Testis (tissue), 2 donors: ENCODE data around the gene HIP1.

Experiments used
- POLR2A ChIP-seq: fragments of 450-650 bp; IDR thresholded peaks from one replicate; pipeline ENCODE4 v1.6.1; 2017; ENCODE audit warnings: antibody characterized with exemption, mild to moderate bottlenecking, moderate library complexity
- TF ChIP-seq, protein P1 (sequence below), 3 experiments: fragments of 450-650 bp in 2 of 3; fragments of 200-600 bp in 1 of 3; sonication (generic) in 1 of 3; IDR thresholded peaks; one replicate each; pipeline ENCODE4 v1.5.1; 2016 to 2019; ENCODE audit warnings: antibody characterized with exemption in 3 of 3, mild to moderate bottlenecking in 2 of 3, moderate library complexity in 1 of 3

DNA sequence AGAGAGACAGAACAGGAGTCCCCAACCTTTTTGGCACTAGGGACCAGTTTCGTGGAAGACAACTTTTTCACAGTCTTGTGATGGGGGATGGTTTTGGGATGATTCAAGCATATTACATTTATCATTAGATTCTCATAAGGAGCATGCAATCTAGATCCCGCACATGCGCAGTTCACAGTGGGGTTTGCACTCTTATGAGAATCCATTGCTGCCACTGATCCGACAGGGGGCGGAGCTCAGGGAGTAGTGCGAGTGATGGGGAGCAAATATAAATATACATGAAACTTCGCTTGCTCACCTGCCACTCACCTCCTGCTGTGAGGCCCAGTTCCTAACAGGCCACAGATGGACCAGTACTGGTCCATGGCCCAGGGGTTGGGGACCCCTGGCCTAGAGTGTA, 19.1 kb upstream of the HIP1 start:
- TF ChIP-seq, protein P1, sequence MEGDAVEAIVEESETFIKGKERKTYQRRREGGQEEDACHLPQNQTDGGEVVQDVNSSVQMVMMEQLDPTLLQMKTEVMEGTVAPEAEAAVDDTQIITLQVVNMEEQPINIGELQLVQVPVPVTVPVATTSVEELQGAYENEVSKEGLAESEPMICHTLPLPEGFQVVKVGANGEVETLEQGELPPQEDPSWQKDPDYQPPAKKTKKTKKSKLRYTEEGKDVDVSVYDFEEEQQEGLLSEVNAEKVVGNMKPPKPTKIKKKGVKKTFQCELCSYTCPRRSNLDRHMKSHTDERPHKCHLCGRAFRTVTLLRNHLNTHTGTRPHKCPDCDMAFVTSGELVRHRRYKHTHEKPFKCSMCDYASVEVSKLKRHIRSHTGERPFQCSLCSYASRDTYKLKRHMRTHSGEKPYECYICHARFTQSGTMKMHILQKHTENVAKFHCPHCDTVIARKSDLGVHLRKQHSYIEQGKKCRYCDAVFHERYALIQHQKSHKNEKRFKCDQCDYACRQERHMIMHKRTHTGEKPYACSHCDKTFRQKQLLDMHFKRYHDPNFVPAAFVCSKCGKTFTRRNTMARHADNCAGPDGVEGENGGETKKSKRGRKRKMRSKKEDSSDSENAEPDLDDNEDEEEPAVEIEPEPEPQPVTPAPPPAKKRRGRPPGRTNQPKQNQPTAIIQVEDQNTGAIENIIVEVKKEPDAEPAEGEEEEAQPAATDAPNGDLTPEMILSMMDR (IDR thresholded peaks at IDR 0.05) = no peak
- no peak for TF ChIP-seq POLR2A
